ENCODE data around the gene KPNA5. TPM values are rescaled to one million over a fixed set of nuclear protein-coding genes. Genes with fewer than 3 reads are reported as not detected.
"Not testable (repeated sequence)": the region's sequence is repeated elsewhere in the genome, so short reads cannot be mapped to it uniquely, and the experiment has no call there.

The KPNA5 gene
- total RNA-seq (2014; rRNA removed; shearing (Covaris generic)) = 2.6 and 3.4 TPM in 2 replicates

DNA sequence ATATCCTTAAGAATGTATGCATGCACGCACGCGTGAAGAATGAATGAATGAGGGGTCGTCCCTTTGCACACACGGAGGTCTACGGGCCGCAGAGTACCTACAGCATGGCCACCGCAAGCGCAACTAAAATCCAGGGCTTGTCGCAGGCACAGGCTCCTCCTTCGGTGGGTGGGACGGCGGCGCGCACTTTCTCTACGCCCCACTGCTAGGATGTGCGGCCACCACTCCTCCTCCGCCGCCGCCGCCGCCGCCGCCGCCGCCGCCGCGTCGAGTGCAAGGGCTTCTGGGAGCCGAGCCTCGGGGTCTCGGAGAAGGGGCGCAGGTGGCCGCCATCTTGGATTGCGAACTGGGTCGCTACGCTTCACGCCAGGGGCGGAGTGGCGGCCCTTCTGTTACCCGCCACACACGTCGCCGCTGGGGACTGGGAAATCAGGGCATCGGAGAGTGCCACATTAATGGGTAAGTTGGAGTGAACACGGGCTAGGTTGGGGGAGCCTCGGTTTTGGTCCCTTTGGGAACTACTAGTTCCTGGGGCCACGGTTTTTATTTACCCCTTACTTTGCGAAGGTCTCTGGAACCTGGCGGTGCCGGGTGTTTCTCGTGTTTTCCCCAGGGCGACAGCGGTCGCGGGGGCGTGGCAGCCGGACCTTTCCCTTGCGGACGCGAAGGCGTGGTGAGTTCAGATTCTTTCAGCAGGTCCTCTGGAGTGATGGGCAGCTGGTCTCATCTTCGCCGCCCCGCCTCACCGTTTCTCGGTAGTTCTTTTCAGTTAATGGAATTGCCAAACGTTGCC, at the start of gene KPNA5:
Gene KPNA5, plus strand, starts transcription at position 332 of the 793 bp plus-strand sequence. Its CDS starts 124 bp downstream, at position 456.
- DNase-seq (ENCODE audit: low spot score) = peak; percentile 85

DNA sequence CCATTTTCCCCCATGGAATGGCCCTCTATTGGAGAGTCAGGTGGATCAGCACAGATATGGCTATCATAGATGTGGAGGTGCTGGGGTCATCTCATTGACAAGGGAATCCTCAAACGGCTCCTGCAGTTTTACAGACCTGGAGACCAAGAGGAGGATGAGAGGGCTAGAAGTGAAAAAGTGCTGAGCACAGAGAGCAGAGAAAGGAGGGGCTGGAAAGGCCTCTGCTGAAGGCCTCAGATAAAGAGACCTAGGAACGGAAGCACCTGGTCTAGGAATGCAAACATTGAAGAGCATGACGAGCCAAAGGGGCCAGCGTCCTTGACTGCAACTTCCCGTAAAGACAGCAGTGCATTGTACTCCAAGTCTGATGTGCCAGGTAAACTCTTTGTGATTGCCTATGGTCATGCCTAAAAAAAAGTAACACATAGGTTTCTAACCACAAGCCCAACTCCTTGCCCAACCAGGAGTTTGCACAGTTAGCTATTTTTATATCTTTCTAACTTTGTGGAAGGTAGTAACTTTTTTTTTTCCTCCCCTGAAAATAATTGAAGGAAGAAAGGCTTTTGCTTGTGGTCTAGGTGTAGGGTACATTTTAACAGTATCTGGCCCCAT, 49.5 kb upstream of the KPNA5 start:
- no peak for DNase-seq (ENCODE audit: low spot score)

DNA sequence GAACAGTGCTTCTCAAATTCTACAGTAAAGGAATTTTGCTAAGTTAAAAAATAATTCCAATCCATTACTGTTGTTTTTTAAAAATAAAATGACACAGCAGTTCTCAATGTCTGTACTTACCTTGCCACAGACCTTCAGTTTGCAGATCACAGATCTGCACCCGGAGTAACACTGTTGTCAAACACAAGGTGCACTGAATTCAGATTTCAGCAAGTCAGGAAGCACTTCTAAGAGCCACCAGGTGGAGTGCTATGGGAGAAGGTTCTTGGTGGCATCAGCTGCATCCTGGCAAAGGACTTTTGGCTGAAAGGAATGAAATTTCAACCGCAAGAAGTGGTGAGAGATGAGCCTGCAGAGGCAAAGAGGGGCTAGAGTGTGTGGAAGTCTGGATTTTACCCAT, 47.3 kb upstream of the KPNA5 start:
- no peak for DNase-seq (ENCODE audit: low spot score)

DNA sequence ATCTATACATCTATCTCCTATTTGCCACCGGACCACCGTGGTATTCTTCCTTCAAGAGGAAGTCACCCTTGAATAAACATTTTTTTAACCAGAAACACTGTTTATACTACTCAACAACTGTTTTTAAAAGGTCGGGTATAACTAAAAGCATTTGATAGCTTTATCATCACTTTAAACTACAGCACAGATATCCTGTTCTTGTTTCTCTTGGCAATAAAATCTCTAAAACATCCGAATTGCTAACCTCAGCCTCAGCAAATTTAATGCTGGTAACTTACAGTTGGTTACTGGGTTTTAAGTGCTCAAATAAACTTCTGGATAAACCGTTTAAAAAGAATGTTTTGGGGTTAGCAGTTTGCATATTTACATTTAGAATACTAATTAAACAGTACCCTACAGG, 32.9 kb upstream of the KPNA5 start:
- DNase-seq (ENCODE audit: low spot score) = no peak

DNA sequence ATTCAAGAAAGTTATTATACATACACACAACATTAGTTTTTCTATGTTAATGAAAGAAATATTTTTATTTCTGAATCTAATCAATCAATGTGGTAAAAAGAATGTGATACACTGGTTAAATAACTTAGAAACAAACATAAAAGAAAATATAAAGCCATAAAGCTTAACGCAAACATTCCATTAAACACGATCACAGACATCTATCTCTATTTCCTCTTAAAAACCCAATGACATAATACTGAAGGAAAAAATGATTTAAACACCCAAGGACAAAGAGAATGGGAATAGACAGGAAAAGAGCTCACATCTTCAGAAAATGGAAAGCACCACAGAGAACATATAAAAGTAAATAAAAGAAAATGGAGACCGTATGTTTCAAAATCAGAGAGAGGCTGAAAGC, 31.9 kb upstream of the KPNA5 start:
- no peak for DNase-seq (ENCODE audit: low spot score)

DNA sequence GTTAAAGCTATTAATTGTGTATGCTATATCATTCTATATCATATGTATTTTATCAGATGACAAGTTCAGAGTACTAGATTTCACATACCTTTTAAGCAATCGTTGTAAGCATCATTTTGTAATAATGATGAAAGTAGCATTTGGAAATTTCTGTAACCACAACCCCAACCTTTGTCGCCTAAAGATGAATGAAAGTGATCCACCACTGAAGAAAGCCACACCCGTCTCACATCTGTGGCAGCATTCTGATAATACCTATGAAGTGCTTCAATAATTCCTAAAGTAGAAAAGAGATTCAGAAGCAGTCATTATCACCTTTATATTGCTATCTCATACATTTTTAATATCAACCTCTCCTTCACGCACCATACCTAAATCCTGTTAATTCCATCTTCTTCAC, 29.1 kb upstream of the KPNA5 start:
- no peak for DNase-seq (ENCODE audit: low spot score)

DNA sequence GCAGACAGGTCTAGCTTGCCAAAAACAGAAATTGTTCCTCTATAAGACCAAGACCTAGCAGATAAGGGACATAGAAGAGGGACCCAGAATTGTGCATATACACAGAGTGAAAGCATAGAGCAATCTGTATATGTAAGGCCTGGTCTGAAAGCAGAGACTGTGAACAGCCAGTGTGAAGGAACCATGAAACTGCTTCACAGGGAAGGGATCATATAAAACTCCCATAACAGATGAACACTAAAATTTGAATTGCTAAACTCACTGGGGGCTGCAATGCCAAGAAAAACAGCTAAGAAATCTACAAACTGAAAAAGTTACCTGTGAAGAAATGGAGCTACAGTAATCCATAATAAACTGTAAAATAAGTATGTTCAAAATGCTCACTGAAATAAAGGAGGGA, 19.4 kb upstream of the KPNA5 start:
- no peak for DNase-seq (ENCODE audit: low spot score)

DNA sequence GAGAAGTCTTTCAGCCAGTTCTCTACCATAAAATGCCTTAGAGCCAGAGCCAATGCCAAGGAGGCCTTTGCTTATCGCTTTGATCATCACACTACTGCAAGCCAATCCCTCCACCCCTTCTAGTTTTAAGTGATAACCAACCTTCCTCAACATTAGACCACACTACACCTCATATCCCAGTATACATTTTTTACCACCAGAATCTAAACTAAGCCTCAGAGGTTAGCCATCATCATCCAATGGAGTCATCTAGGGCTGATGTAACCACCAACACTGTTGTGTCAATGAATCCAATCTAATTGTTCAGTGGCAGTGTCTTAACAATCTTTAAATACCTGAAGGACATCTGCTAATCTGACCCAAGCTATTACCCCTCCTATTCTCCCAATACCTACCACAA, 18.8 kb upstream of the KPNA5 start:
- DNase-seq (ENCODE audit: low spot score) = no peak

DNA sequence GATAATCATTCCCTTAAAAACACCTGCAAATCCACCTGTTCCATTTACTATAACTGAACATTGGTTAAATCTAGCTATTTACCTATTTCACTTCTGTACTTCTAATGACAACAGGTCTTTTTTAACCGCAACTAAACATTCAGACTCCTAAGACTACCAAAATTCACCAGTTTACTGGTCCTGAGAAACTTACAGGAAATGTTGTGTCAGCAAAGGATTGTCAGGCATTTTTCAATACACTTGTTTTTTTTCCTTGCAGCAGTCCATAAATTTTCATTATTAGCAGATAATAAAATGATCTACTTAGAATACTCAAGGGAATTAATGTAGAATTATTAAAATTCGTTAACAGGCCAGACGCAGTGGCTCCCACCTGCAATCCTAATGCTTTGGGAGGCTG, 17.7 kb upstream of the KPNA5 start:
- no peak for DNase-seq (ENCODE audit: low spot score)

DNA sequence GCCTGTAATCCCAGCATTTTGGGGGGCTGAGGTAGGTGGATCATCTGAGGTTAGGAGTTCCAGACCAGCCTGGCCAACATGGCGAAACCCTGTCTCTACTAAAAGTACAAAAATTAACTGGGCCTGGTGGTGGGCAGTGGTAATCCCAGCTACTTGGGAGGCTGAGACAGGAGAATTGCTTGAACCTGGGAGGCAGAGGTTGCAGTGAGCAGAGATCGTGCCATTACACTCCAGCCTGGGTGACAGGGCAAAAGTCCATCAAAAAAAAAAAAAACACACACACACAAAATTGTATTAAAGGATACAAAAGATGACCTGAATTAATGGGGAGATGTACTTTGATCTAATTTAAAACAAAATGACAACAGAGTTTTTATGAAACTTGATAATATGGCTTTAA, 16.8 kb upstream of the KPNA5 start:
- DNase-seq (ENCODE audit: low spot score) = not testable (repeated sequence)

DNA sequence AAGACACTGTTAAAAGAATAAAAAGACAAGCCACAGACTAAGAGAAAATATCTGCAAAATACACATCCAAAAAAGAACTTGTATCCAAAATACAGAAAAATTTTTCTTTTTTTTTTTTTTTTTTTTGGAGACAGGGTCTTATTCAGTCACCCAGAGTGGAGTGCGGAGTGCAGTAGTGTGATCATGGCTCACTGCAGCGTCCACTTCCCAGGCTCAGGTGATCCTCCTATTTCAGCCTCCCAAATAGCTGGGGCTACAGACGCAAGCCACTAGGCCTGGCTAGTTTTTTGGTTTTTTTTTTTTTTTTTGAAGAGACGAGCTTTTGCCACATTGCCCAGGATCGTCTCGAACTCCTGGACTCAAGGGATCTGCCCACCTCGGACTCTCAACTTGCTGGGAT, 15.5 kb upstream of the KPNA5 start:
- no peak for DNase-seq (ENCODE audit: low spot score)

DNA sequence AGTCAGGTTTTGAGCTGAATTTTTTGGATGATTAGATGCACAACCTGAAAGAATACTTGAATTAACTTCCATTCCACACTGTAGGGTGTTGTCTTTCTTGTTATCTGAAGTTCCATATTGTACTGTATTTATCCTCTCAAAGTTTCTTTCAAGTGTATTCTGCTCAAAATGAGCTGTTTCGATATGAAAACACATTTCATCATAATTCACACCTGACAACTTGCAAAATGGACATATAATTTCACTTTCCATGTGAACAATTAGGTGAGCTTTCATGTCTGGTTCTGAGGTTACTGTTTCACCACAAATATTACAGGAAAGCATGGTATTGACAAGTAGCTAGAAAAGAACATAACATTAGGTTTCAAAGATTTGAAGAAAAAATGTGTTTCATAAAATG, 14.1 kb upstream of the KPNA5 start:
- DNase-seq (ENCODE audit: low spot score) = no peak

DNA sequence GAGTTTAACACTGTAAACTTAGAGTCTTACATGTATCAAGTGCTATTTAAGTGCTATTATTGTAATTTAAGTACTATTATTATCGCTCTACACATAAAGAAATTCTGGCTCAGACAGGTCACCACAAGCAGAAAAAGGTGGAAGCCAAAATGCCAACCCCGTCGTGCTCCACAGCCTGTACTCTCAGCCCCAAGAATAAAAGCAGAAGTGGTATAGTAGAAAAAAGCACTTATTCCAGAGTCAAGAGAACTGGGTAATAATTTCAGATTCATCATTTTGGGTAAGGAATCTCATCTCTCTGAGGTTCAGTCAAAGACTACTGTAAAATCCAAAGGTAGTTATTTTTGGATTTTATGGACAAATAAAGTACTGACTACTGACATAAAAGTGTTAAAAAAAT, 13.4 kb upstream of the KPNA5 start:
- DNase-seq (ENCODE audit: low spot score) = no peak

DNA sequence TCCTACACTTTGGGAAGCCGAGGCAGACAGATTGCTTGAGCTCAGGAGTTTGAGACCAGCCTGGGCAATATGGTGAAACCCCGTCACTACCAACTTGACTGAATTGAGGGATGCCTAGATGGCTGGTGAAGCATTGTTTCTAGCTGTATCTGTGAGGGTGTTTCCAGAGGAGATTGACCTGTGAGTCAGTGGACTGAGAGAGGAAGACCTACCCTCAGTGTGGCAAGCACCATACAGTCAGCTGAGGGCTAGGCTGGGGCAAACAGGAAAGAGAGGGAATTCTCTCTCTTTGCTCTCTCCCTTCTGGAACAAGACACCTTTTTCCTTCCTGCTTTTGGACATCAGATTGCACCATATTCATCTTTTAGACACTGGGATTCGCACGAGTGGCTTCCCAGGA, 8.7 kb upstream of the KPNA5 start:
- no peak for DNase-seq (ENCODE audit: low spot score)

DNA sequence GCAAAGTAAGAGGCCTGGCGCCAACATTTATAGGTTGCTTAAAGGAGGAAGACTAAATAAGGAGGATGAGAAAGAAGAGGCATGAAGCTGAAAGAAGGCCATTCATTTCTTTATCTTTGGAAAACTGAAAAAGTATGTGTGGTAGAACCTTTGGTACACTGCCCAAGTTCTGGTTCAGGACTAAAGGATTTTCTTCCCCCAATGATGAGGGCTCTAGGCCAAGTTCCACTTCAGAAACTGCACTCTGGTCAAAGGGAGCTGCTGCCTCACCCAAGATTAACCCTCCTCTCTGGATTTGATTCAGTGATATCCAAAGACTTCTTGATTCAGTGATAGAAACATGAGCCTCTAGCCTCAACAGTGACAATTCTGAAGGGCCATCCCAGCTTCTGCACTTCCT, 5.0 kb upstream of the KPNA5 start:
- no peak for DNase-seq (ENCODE audit: low spot score)

DNA sequence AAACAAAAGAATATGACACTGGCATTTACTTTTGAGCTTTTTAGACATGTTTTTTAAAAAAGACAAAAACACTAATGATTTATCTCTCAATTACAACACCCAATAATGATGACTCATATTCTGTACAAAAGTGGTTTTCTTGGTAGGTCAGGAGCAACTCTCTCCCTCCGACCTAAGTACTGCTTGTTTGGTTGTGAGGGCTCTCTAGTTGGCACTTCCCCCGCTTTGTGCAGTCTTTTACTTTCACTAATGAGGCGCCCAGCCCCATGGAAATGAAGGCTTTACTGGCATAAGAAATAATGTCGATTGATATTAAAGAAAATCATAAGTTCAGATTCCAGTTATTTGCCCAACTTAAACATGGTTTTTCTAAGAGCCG, 1.3 kb downstream of the KPNA5 start:
- peak; percentile 6 for DNase-seq (ENCODE audit: low spot score)

DNA sequence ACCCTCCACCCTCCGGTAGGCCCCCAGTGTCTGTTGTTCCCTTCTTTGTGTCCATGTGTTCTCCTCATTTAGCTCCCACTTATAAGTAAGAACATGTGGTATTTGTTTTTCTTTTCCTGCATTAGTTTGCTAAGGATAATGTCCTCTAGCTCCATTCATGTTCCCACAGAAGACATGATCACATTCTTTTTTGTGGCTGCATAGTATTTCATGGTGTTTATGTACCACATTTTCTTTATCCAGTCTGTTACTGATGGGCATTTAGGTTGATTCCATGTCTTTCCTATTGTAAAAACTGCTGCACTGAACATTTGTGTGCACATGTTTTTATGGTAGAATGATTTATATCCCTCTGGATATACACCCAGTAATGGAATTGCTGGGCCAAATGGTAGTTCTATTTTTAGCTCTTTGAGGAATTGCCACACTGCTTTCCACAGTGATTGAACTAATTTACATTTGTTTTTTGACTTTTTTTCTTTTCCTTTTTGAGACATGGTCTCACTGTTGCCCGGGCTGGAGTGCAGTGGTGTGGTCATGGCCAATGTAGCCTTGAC, 4.5 kb downstream of the KPNA5 start:
- DNase-seq (ENCODE audit: low spot score) = no peak

DNA sequence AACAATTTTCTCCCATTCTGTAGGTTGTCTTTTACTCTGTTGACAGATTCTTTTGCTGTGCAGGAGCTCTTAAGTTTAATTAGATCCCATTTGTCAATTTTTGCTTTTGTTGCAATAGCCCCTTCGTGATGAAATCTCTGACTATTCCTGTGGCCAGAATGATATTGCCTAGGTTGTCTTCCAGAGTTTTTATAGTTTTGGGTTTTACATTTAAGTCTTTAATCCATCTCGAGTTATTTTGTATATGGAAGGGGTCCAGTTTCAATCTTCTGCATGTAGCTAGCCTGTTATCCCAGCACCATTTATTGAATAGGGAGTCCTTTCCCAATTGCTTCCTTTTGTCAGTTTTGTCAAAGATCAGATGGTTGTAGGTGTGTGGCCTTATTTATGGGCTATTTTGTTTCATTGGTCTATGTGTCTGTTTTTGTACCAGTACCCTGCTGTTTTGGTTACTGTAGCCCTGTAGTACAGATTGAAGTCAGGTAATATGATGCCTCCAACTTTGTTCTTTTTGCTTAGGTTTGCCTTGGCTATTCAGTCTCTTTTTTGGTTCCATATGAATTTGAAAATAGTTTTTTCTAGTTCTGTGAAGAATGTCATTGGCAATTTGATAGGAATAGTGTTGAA, 5.6 kb downstream of the KPNA5 start:
- not testable (repeated sequence) for DNase-seq (ENCODE audit: low spot score)

DNA sequence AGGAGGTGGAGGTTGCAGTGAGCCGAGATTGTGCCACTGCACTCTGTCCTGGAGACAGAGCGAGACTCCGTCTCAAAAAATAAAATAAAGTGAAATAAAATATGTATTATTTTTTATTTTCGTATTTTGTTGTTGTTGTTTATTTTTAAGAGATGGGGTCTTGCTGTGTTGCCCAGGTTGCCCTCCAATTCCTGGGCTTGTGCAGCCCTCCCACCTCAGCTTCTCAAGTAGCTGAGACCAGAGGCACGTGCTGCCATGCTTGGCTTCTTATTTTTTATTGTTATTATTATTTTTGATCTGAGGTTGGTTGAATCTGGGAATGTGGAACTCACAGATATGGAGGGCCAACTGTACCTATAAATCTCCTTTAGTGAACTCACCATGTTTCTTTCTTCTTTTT, 10.1 kb downstream of the KPNA5 start:
- DNase-seq (ENCODE audit: low spot score) = no peak

DNA sequence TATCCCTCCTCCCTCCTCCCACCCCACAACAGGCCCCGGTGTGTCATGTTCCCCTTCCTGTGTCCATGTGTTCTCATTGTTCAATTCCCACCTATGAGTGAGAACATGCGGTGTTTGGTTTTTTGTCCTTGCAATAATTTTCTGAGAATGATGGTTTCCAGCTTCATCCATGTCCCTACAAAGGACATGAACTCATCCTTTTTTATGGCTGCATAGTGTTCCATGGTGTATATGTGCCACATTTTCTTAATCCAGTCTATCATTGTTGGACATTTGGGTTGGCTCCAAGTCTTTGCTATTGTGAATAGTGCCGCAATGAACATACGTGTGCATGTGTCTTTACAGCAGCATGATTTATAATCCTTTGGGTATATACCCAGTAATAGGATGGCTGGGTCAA, 11.9 kb downstream of the KPNA5 start:
- not testable (repeated sequence) for DNase-seq (ENCODE audit: low spot score)

DNA sequence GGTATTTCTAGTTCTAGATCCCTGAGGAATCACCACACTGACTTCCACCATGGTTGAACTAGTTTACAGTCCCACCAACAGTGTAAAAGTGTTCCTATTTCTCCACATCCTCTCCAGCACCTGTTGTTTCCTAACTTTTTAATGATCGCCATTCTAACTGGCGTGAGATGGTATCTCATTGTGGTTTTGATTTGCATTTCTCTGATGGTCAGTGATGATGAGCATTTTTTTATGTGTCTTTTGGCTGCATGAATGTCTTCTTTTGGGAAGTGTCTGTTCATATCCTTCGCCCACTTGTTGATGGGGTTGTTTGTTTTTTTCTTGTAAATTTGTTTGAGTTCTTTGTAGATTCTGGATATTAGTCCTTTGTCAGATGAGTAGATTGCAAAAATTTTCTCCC, 12.3 kb downstream of the KPNA5 start:
- not testable (repeated sequence) for DNase-seq (ENCODE audit: low spot score)

DNA sequence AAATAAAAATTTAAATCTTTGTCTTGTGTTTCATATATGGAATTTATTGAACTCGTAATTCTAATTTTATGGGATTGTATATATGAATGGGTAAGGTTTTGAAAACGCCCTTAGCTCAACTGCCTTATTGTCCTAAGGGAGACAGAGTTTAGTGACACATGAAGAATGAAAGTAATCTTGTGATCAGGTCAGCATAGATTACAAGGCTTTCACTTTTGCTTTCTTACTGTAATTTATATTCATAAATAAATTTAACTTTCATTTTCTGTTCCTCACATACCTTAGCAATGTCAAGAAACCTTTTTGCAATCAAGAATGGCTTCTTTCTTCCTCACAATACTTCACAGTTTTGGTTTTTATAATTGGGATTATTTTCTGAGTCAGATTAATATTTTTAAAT, 14.4 kb downstream of the KPNA5 start:
- DNase-seq (ENCODE audit: low spot score) = no peak

DNA sequence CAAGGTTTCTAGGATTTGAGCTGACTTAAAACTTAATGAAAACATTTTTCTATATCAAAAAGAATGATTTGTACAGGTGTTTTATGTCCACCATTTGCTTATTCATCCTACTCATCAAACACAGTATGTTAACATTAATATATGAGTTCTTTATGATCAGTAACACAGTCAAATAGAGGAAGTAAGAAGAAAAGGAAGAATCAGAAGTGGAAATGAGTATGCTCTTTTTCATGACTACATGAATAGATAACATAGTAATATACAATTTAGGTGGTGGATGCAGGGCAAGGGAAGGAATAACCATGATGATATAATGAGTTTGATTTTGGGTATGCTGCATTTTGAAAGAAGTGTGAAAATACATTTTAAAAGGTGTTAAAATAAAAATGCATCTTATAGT, 16.5 kb downstream of the KPNA5 start:
- no peak for DNase-seq (ENCODE audit: low spot score)

Data from H4 (cell line).